ENCODE data around the gene SDK2.

SDK2 gene

DNA sequence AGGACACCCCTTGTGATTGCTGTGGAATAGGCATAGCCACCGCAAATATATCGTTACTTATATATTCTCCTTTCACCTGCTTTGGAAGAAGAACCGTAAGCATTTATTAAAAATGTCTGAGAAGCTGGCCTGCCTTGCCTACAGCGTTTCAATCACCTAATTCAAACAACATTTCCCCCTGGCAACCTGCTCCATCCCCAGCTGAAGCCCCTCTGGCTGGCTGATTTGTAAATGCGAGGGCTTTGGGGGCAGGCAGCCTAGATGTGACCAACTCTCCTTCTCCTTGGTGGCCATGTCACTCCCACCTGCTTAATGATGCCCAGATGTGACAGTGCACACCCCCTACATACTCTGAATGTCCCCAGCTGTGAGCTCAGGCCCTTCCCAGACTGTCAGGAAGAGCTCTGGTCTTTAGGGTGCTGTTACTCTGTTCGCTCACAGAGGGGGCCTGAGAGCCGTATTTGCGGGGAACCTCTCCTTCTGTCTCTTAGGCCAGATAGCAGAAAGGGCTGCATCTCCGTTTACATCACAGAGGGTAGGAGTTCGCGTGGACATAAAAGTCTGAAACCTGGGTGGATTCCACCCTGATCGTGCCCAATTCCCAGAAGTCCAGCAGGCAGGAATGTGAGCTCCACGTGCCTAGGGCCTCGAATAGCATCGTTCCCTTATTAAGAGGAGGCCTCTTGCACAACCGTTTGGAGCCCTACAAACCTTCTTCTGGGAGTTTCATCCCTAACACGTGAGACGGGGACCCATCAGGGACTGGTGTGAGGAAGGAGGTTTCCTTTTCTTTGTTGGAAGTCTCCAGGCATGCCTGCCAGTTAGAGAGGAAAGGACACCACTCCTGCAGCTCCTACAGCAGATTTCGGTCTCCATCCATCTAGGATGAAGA, 2.4 kb upstream of the SDK2 start:
- H3F3A ChIP-seq (ENCODE audit: insufficient read depth, low read length): no peaks in the 10 kb centered on the region
- H3K9me2 ChIP-seq (replicated peaks; ENCODE audit: insufficient read depth, low read length): no peaks in the 10 kb centered on the region
- no peaks in the 10 kb centered on the region for H3K4me1 ChIP-seq (ENCODE audit: low read length)
- no peak overlapping the region for H3K27ac ChIP-seq (ENCODE audit: low read length)
- TF ChIP-seq EZH2phosphoT487 (IDR thresholded peaks at IDR 0.05; ENCODE audit: low read length) (no peak), EZH2 (optimal IDR thresholded peaks at IDR 0.05; ENCODE audit: low read depth, low read length) (no peak)
- TF ChIP-seq, protein P1, sequence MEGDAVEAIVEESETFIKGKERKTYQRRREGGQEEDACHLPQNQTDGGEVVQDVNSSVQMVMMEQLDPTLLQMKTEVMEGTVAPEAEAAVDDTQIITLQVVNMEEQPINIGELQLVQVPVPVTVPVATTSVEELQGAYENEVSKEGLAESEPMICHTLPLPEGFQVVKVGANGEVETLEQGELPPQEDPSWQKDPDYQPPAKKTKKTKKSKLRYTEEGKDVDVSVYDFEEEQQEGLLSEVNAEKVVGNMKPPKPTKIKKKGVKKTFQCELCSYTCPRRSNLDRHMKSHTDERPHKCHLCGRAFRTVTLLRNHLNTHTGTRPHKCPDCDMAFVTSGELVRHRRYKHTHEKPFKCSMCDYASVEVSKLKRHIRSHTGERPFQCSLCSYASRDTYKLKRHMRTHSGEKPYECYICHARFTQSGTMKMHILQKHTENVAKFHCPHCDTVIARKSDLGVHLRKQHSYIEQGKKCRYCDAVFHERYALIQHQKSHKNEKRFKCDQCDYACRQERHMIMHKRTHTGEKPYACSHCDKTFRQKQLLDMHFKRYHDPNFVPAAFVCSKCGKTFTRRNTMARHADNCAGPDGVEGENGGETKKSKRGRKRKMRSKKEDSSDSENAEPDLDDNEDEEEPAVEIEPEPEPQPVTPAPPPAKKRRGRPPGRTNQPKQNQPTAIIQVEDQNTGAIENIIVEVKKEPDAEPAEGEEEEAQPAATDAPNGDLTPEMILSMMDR (IDR thresholded peaks at IDR 0.05; ENCODE audit: low read length): no peak
- no peaks in the 10 kb centered on the region for H4K20me1 ChIP-seq (ENCODE audit: insufficient read depth, low read length)
- no peak for DNase-seq
- no peak overlapping the region for H3K4me2 ChIP-seq (ENCODE audit: low read depth, low read length)
- H3K9ac ChIP-seq (ENCODE audit: low read length): no peak overlapping the region
- no peaks in the 10 kb centered on the region for H3K36me3 ChIP-seq (replicated peaks; ENCODE audit: insufficient read depth, low read length)
- H3K9me3 ChIP-seq (replicated peaks; ENCODE audit: insufficient read depth, low read length): no peaks in the 10 kb centered on the region
- no peak overlapping the region for H2AFZ ChIP-seq (ENCODE audit: low read length)
- H3K4me3 ChIP-seq (ENCODE audit: low read length): no peak overlapping the region
- no peaks in the 10 kb centered on the region for H3K79me2 ChIP-seq (ENCODE audit: low read length)
- H3K27me3 ChIP-seq (replicated peaks; ENCODE audit: insufficient read depth, low read length): peaks cover 87% of the 10 kb centered on the region

DNA sequence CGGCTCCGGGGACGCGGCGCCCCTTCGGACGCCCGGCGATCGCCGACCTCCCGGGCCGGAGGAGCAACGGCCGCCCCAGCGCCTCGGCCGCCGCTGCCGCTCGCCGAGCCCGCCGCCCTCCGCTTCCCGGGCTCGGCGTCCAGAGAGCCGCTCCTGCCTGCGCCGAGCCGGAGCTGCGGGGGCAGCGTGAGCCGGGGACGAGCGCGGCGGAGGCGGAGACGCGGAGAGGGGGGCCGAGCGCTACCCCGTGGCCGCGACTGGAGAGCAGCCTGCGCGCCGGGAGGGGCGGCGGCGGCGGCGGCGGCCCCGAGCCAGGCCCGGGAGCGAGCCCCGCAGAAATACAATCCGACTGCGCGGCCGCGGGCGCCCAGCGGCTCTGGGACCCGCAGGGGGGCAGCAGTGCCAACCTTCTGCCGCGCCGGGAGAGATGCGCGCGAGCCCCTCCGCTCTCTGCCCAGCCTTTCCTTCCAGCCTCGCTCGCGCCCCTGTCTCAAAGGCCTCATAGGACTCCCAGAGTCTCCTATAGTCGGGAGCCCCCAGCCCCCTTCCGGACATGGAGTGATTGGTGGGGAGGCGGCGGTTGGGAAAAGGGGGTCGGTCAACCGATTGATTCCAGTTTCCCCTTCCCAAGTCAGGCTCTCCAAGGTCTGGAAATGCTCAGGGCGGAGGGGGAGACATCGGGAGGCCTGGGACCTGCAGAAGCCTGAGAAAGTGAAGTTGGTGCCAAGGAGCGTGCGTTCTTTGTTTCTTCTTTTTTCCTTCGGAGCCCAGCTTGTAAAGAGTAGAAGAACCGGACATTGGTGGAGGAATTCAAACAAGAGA, 1.0 kb upstream of the SDK2 start:
- H3K27ac ChIP-seq (ENCODE audit: low read length): no peak overlapping the region
- no peak overlapping the region for H3K4me2 ChIP-seq (ENCODE audit: low read depth, low read length)

DNA sequence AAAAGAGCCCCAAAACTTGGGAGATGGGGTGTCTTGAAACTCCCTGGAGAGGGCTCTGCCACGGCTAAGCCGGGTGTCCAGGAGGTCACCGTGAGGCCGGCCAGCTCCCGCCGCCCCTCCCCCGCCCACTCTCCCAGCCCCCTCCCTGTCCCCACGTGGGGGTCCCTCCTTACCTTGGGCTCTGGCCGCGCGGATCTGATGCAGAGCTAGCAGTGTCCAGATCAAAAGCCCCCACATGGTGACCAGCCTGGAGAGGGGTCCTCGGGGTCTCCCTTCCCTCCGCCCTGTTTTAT, 447 bp downstream of the SDK2 start:
- Histone ChIP-seq H3K79me2 (ENCODE audit: low read length) (no peaks in the 10 kb centered on the region), H3K4me2 (ENCODE audit: low read depth, low read length) (no peak overlapping the region), H3K36me3 (replicated peaks; ENCODE audit: insufficient read depth, low read length) (no peaks in the 10 kb centered on the region), H2AFZ (ENCODE audit: low read length) (no peak overlapping the region), H3K27ac (ENCODE audit: low read length) (no peak overlapping the region), H3K4me1 (ENCODE audit: low read length) (no peaks in the 10 kb centered on the region), H3K9me3 (replicated peaks; ENCODE audit: insufficient read depth, low read length) (no peaks in the 10 kb centered on the region), H3K9ac (ENCODE audit: low read length) (no peak overlapping the region), H3K9me2 (replicated peaks; ENCODE audit: insufficient read depth, low read length) (no peaks in the 10 kb centered on the region), H3F3A (ENCODE audit: insufficient read depth, low read length) (no peaks in the 10 kb centered on the region), H4K20me1 (ENCODE audit: insufficient read depth, low read length) (no peaks in the 10 kb centered on the region), H3K27me3 (replicated peaks; ENCODE audit: insufficient read depth, low read length) (peaks cover 89% of the 10 kb centered on the region), H3K4me3 (ENCODE audit: low read length) (no peak overlapping the region)
- no peak for DNase-seq
- TF ChIP-seq, protein P1 (IDR thresholded peaks at IDR 0.05; ENCODE audit: low read length): no peak
- no peak for TF ChIP-seq EZH2 (optimal IDR thresholded peaks at IDR 0.05; ENCODE audit: low read depth, low read length)
- no peak for TF ChIP-seq EZH2phosphoT487 (IDR thresholded peaks at IDR 0.05; ENCODE audit: low read length)

More for the DNA sequence above, 1.0 kb upstream of the SDK2 start:
- Histone ChIP-seq H3K9me2 (replicated peaks; ENCODE audit: insufficient read depth, low read length) (no peaks in the 10 kb centered on the region), H3K27me3 (replicated peaks; ENCODE audit: insufficient read depth, low read length) (peaks cover 87% of the 10 kb centered on the region), H3K4me1 (ENCODE audit: low read length) (no peaks in the 10 kb centered on the region), H3K9ac (ENCODE audit: low read length) (no peak overlapping the region), H4K20me1 (ENCODE audit: insufficient read depth, low read length) (no peaks in the 10 kb centered on the region), H2AFZ (ENCODE audit: low read length) (no peak overlapping the region), H3K4me3 (ENCODE audit: low read length) (no peak overlapping the region), H3K36me3 (replicated peaks; ENCODE audit: insufficient read depth, low read length) (no peaks in the 10 kb centered on the region), H3F3A (ENCODE audit: insufficient read depth, low read length) (no peaks in the 10 kb centered on the region), H3K9me3 (replicated peaks; ENCODE audit: insufficient read depth, low read length) (no peaks in the 10 kb centered on the region), H3K79me2 (ENCODE audit: low read length) (no peaks in the 10 kb centered on the region)
- DNase-seq: no peak
- TF ChIP-seq EZH2 (optimal IDR thresholded peaks at IDR 0.05; ENCODE audit: low read depth, low read length): no peak
- TF ChIP-seq EZH2phosphoT487 (IDR thresholded peaks at IDR 0.05; ENCODE audit: low read length): no peak
- TF ChIP-seq, protein P1 (IDR thresholded peaks at IDR 0.05; ENCODE audit: low read length): no peak

All from MM.1S (cell line).